Measurements from ENCODE around the gene MAT2B.

- TF ChIP-seq, protein P1, sequence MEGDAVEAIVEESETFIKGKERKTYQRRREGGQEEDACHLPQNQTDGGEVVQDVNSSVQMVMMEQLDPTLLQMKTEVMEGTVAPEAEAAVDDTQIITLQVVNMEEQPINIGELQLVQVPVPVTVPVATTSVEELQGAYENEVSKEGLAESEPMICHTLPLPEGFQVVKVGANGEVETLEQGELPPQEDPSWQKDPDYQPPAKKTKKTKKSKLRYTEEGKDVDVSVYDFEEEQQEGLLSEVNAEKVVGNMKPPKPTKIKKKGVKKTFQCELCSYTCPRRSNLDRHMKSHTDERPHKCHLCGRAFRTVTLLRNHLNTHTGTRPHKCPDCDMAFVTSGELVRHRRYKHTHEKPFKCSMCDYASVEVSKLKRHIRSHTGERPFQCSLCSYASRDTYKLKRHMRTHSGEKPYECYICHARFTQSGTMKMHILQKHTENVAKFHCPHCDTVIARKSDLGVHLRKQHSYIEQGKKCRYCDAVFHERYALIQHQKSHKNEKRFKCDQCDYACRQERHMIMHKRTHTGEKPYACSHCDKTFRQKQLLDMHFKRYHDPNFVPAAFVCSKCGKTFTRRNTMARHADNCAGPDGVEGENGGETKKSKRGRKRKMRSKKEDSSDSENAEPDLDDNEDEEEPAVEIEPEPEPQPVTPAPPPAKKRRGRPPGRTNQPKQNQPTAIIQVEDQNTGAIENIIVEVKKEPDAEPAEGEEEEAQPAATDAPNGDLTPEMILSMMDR (CRISPR knock-in tag; IDR thresholded peaks at IDR 0.05) = no peak
- no peak for TF ChIP-seq PCBP1 (IDR thresholded peaks at IDR 0.05; ENCODE audit: borderline replicate concordance, low read depth, low read length)
Observed at GRCh38 chr5:163535290-163535689, 29.9 kb downstream of the MAT2B start.
